Caco-2 (cell line): ENCODE data around the gene TCAIM. TPM values are rescaled to one million over a fixed set of nuclear protein-coding genes. Genes with fewer than 3 reads are reported as not detected.

ENCODE experiments used
- BruUV-seq: library from RNA; stranded (reverse); fragments of 400-500 nt; replicated peaks from 2 replicates; lab custom pipeline; 2021; lab: Mats Ljungman, UMichigan
- CTCF ChIA-PET: fragments of 300-600 bp; sonication (Branson Sonifier 250); formaldehyde crosslinking; loops from one replicate; lab custom pipeline; 2022; ENCODE audit warnings: antibody characterized with exemption; lab: Charles Lee
- POLR2A ChIA-PET: fragments of 300-600 bp; sonication (Branson Sonifier 250); formaldehyde crosslinking; loops from one replicate; lab custom pipeline; 2022; ENCODE audit warnings: antibody characterized with exemption; lab: Charles Lee
- DNase-seq, 2 experiments: peaks; one replicate each; pipeline versions ENCODE4 v3.0.0 to v3.0.0-alpha.2; 2020 to 2022
- H3K27me3 ChIP-seq: replicated peaks from 2 replicates; pipeline ENCODE4 v1.6.0; 2011; ENCODE audit warnings: low read length; ENCODE audit not compliant: control insufficient read depth, insufficient read depth
- H3K36me3 ChIP-seq: 2 replicates; pipeline ENCODE4 v1.5.1; 2011; ENCODE audit warnings: low read length; ENCODE audit not compliant: control insufficient read depth, insufficient read depth
- H3K4me1 ChIP-seq: fragments of 250-450 bp; sonication (Bioruptor Pico); 2 replicates; pipeline ENCODE4 v1.5.1; 2020; ENCODE audit warnings: mild to moderate bottlenecking
- H3K4me3 ChIP-seq: 2 replicates; pipeline ENCODE4 v1.5.1; 2011; ENCODE audit warnings: low read depth, mild to moderate bottlenecking, control low read depth, low read length
- H3K9me3 ChIP-seq: fragments of 250-450 bp; sonication (Bioruptor Pico); 2 replicates; pipeline ENCODE4 v1.5.1; 2020; ENCODE audit warnings: mild to moderate bottlenecking, moderate library complexity
- H3K27ac Mint-ChIP-seq: one replicate; pipeline ENCODE4 v1.8.0; 2022; ENCODE audit warnings: mixed read lengths; ENCODE audit not compliant: unreplicated experiment
- H3K27me3 Mint-ChIP-seq: one replicate; pipeline ENCODE4 v1.8.0; 2022; ENCODE audit warnings: mixed read lengths; ENCODE audit not compliant: insufficient read depth, unreplicated experiment
- H3K36me3 Mint-ChIP-seq: one replicate; pipeline ENCODE4 v1.8.0; 2022; ENCODE audit warnings: mild to moderate bottlenecking, mixed read lengths; ENCODE audit not compliant: insufficient read depth, unreplicated experiment
- H3K4me1 Mint-ChIP-seq: one replicate; pipeline ENCODE4 v1.8.0; 2022; ENCODE audit warnings: low read depth, mixed read lengths; ENCODE audit not compliant: unreplicated experiment
- H3K4me3 Mint-ChIP-seq: one replicate; pipeline ENCODE4 v1.8.0; 2022; ENCODE audit warnings: mild to moderate bottlenecking, moderate library complexity, mixed read lengths; ENCODE audit not compliant: unreplicated experiment
- H3K9me3 Mint-ChIP-seq: one replicate; pipeline ENCODE4 v1.8.0; 2022; ENCODE audit warnings: mixed read lengths; ENCODE audit not compliant: unreplicated experiment
- intact Hi-C: fragments of 100-400 bp; cut with micrococcal nuclease; formaldehyde crosslinking; loops from one replicate; pipeline ENCODE4 v1.10.0; 2022; ENCODE audit not compliant: unreplicated experiment
- total RNA-seq: library from RNA; stranded (reverse); gene quantifications from 2 replicates; pipeline ENCODE4 v1.2.3, GENCODE V29; 2022
- TF ChIP-seq, protein P1 (sequence below), 2 experiments: fragments of 200-600 bp in 1 of 2; IDR thresholded peaks; 1 replicate in 1 of 2; 2 replicates in 1 of 2; pipeline versions ENCODE4 v1.5.1 to v1.8.0; 2011 to 2022; ENCODE audit warnings: antibody characterized with exemption in 1 of 2, control low read depth in 1 of 2, inconsistent platforms in 1 of 2, low read depth in 1 of 2, low read length in 1 of 2, mild to moderate bottlenecking in 1 of 2, moderate library complexity in 1 of 2; ENCODE audit not compliant: insufficient read depth in 1 of 2, severe bottlenecking in 1 of 2, unreplicated experiment in 1 of 2

Gene TCAIM
- total RNA-seq, 1 experiment from 2014 or later, result 15.0 TPM

DNA sequence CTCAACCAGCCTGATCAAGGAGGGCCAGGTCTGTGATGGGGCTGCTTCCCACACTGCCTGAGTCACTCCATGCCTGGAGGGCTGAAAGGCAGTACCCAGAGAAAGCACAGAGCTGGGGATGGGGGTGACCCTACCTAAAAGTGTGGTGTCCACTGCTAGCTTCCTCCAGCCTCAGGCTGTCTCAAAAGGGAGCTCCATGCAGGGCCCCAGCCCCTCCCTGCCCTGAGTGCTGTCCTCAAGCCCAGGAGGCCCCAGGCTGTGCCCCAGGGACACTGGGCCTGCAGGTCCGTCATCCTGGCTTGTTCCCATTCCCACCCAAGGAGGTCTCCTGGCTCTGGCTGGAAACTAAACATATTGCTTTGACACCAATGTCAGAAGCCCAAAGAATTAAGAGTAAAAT, 82.1 kb downstream of the TCAIM start:
- CTCF ChIA-PET, result no interaction called here
- Histone ChIP-seq H3K9me3 (no peaks in the 10 kb centered on the region), H3K36me3 (no peaks in the 10 kb centered on the region), H3K4me1 (no peaks in the 10 kb centered on the region), H3K4me3 (no peak overlapping the region), H3K27me3 (no peaks in the 10 kb centered on the region)
- Mint-ChIP-seq H3K4me1 (no peaks in the 10 kb centered on the region), H3K9me3 (peaks cover 13% of the 10 kb centered on the region), H3K27me3 (no peaks in the 10 kb centered on the region), H3K4me3 (no peak overlapping the region), H3K27ac (no peak overlapping the region), H3K36me3 (no peaks in the 10 kb centered on the region)
- TF ChIP-seq, protein P1, sequence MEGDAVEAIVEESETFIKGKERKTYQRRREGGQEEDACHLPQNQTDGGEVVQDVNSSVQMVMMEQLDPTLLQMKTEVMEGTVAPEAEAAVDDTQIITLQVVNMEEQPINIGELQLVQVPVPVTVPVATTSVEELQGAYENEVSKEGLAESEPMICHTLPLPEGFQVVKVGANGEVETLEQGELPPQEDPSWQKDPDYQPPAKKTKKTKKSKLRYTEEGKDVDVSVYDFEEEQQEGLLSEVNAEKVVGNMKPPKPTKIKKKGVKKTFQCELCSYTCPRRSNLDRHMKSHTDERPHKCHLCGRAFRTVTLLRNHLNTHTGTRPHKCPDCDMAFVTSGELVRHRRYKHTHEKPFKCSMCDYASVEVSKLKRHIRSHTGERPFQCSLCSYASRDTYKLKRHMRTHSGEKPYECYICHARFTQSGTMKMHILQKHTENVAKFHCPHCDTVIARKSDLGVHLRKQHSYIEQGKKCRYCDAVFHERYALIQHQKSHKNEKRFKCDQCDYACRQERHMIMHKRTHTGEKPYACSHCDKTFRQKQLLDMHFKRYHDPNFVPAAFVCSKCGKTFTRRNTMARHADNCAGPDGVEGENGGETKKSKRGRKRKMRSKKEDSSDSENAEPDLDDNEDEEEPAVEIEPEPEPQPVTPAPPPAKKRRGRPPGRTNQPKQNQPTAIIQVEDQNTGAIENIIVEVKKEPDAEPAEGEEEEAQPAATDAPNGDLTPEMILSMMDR (IDR thresholded peaks at IDR 0.05; ENCODE audit: insufficient read depth in 1 of 2, low read depth in 1 of 2, low read length in 1 of 2, severe bottlenecking in 1 of 2, unreplicated experiment in 1 of 2), result no peak
- no peak for DNase-seq
- BruUV-seq, result no TSS peak
- POLR2A ChIA-PET, result no interaction called here
- intact Hi-C loops, result no loop called here

DNA sequence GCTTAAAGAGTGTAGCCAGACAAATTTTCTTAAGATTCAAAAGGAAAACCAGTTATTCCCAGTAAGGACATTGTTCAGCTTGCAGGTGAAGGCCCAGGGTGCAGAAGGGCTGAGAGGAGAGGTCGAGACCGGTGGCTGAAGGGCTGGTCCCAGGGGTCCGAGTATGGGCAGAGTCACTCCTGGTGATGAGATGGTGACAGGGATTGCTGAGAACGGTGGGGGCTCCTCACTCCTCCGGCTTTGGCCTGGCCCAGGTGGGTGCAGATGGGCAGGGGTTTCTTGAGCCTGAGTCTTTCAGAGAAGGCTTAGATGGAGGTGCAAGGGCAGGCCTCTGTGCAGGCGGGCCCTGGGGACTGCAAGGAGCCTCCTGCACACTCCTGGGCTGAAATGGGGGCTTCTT, 82.7 kb downstream of the TCAIM start:
- DNase-seq, result no peak
- no peak overlapping the region for H3K4me3 Mint-ChIP-seq
- H3K4me3 ChIP-seq, result no peak overlapping the region
- H3K36me3 Mint-ChIP-seq, result no peaks in the 10 kb centered on the region
- no peaks in the 10 kb centered on the region for H3K36me3 ChIP-seq
- H3K27me3 ChIP-seq, result no peaks in the 10 kb centered on the region
- H3K9me3 Mint-ChIP-seq, result peaks cover 13% of the 10 kb centered on the region
- POLR2A ChIA-PET, result no interaction called here
- intact Hi-C loops, result no loop called here
- no peaks in the 10 kb centered on the region for H3K4me1 ChIP-seq
- CTCF ChIA-PET, result no interaction called here
- H3K4me1 Mint-ChIP-seq, result no peaks in the 10 kb centered on the region
- TF ChIP-seq, protein P1 (IDR thresholded peaks at IDR 0.05; ENCODE audit: insufficient read depth in 1 of 2, low read depth in 1 of 2, low read length in 1 of 2, severe bottlenecking in 1 of 2, unreplicated experiment in 1 of 2), result no peak
- H3K27me3 Mint-ChIP-seq, result no peaks in the 10 kb centered on the region
- BruUV-seq, result no TSS peak
- no peak overlapping the region for H3K27ac Mint-ChIP-seq
- no peaks in the 10 kb centered on the region for H3K9me3 ChIP-seq

DNA sequence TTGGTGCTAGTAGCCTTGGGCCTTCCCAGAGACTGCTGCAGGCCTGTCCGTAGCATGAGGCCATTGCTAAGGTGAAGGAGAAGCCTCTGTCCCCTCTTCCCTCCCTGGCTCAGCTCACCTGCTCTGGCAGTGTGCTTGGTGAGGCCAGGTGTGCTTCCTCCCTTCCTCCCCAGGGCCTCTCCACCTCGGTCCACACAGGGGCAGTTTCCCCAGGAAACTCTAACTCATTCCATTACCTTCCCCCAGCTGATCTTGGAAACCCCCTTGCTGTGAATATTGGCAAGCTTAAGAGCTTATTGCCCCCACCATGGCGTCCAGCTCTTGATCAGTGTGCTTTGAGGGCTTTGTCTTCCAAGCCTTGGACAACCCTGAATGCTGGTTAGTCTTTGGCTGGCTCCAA, 86.2 kb downstream of the TCAIM start:
- Mint-ChIP-seq H3K9me3 (no peaks in the 10 kb centered on the region), H3K27me3 (no peaks in the 10 kb centered on the region), H3K4me3 (no peak overlapping the region), H3K27ac (no peak overlapping the region), H3K36me3 (no peaks in the 10 kb centered on the region), H3K4me1 (no peaks in the 10 kb centered on the region)
- no TSS peak for BruUV-seq
- no peaks in the 10 kb centered on the region for H3K36me3 ChIP-seq
- ChIA-PET CTCF (interaction anchor here (0.7 kb wide), 1 partner anchor 88 kb away, joined by 3 read pairs; no protein-coding TSS in a partner anchor), POLR2A (no interaction called here)
- DNase-seq, result no peak
- no peaks in the 10 kb centered on the region for H3K9me3 ChIP-seq
- H3K4me3 ChIP-seq, result no peak overlapping the region
- H3K4me1 ChIP-seq, result no peaks in the 10 kb centered on the region
- TF ChIP-seq, protein P1 (IDR thresholded peaks at IDR 0.05; ENCODE audit: insufficient read depth in 1 of 2, low read depth in 1 of 2, low read length in 1 of 2, severe bottlenecking in 1 of 2, unreplicated experiment in 1 of 2), result no peak
- no peaks in the 10 kb centered on the region for H3K27me3 ChIP-seq
- intact Hi-C loops, result no loop called here
